RCC 7860 (cell line): ENCODE data around the gene AHCYL2.
"Not testable (repeated sequence)": the region's sequence is repeated elsewhere in the genome, so short reads cannot be mapped to it uniquely, and the experiment has no call there.

Experiments
- DNase-seq: peaks from one replicate; pipeline ENCODE4 v3.0.0-alpha.2; 2015; ENCODE audit warnings: low spot score
- FAIRE-seq: peaks from 2 replicates; lab custom pipeline; 2012; peaks lifted over from hg19 to GRCh38; lab: Jason Lieb, UNC

The AHCYL2 gene

DNA sequence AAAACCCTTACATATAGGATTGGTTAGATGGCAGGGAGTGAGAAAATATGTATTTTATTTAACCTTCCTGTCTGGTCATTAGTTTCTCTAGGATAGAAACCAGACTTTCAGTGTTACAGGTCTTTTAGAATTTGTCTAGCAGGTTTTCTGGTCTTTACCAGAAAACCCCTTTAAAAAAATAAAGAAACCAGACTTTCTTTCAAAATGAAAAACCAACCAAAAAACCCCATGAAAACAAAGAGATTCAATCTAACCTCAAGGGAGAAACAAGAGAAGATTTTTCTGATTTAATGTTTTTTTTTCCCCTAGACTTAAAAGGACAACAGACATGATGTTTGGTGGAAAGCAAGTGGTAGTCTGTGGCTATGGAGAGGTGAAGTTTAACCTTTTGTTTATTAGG lies 180.7 kb downstream of the AHCYL2 start:
- no peak for FAIRE-seq
- no peak for DNase-seq

DNA sequence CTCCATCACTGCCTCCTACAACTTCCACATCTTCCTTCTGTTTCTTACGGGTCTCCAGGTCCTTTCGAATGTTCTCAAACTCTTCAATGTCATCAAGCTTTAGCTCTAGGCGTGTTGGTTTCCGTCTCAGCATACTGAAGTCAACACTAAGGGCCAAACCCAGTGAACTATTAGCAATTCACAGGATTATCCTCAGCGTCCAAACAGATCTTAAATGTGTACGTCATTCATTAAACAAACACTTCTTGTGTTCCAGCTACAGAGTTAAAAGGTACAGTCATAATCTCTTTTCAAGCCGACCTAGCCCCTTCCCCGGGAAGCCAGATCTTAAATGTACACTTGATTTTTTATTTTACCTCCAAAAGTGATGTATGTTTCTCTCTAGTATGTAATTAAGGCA lies 185.4 kb downstream of the AHCYL2 start:
- not testable (repeated sequence) for FAIRE-seq

DNA sequence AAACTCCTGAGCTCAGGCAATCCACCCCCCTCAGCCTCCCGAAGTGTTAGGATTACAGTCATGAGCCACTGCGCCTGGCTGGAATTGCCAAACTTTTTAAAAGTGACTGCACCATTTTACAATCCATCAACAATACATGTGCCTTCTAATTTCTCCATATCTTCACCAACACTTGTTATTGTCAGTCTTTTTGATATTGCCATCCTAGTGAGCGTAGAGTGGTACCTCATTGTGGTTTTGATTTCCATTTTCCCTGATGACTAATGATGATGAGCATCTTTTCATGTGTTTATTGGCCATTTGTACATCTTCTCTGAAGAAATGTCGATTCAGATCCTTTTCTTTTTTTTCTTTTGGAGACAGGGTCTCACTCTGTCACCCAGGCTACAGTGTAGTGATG lies 187.7 kb downstream of the AHCYL2 start:
- DNase-seq (no peak), FAIRE-seq (no peak)

More for the DNA sequence above, 185.4 kb downstream of the AHCYL2 start:
- DNase-seq = not testable (repeated sequence)

DNA sequence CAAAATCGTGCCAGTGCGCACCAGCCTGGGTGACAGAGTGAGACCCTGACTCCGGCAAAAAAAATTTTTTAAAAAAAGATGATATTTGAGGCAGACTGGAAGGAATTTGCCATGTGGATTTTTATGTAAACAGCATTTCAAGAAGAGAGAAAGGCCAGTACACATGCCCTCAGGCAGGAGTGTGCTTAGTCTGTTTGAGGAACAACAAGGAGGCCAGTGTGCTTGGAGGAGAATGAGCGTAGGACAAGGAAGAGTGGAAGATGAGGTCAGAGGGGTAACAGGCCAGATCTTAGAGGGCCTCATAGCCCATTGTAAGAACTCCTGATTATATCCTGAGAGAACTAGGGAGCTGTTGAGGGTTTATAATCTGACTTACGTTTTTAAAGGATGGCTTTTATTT lies 192.2 kb downstream of the AHCYL2 start:
- DNase-seq (no peak), FAIRE-seq (no peak)

DNA sequence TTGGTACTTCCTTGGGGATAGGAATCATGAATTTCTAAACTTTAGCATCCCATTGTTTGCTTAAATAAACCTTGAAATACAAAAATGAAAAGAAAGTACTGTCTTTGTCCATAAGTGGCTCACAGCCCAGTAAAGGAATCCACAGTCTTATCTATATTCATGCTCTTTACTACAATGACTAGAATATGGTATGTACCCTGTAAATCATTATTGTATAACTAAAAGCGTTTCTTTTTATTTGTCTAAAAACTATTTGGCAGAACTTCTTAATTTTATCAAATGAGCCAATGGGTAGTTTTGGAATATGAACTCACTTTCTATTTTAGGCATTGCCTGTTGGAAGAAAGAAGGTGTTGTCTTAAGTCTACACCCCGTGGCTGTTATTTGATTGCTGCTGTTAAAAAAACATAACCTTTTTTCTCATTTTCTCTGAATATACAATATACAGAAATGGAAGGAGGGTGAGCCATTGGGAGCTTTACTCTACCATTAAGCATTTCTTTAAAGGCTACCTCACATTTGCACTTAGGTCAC lies 197.0 kb downstream of the AHCYL2 start:
- no peak for FAIRE-seq
- DNase-seq = no peak

DNA sequence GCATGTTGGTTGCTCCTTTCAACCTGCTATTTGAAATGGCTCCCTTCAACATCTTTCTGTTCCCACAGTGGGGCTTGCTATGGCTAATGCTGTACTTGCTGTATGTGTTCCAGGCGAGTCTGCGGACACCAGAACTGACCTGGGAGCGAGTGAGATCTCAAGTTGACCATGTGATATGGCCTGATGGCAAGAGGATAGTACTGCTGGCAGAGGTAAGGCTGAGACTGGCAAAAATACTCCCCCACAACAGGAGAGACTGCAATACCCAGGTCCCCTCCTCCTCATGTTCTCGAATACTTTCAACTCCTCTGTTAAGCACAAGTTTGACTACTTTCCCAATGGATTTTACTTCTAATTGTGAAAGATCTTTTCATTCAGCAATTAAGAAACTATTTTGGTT lies 197.9 kb downstream of the AHCYL2 start:
- DNase-seq (no peak), FAIRE-seq (no peak)

DNA sequence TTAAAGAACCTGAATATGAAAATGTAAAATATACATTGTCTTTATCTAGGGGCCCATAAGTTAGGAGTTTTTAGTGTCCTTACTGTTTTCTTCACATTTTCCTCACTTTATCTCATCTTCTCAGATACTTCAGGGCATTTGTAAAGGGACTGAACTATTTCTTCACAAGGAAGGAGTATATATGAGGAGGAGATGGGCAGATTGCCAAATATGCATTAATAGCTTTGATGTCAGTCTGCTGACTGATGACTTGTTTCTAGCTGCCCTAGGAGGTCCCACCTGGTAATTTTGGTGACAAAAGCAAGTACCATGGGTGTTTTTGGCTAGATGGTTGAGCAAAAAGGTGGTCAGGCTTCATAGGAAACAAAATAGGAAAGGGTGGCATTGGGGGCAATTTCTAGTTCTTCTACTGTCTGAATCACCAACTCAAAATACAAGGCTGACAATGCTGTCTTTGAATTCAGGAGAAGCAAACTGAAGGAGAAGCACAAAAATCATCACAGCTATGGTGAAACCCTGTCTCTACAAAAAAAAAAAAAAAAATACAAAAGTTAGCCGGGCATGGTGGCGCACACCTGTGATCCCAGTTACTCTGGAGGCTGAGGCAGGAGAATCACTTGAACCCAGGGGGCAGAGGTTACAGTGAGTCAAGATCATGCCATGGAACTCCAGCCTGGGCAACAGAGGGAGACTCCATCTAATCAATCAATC lies 199.0 kb downstream of the AHCYL2 start:
- no peak for FAIRE-seq
- no peak for DNase-seq

DNA sequence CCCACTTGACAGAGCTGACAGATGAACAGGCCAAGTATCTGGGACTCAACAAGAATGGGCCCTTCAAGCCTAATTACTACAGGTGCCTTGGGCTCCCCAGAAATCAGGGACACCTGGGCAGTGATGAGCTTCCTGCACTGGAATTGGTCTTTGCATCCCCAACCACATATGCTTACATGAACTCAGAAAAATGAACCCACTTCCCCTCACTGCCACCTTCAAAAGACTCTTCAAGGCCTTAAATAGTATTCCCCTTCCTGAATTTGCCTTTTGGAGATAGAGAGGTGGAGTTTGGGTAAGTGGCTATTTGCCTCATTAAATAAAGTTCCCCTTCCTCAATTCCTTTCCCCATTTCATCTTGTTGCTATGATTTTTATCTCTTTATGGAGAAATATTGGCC lies 201.7 kb downstream of the AHCYL2 start:
- no peak for FAIRE-seq
- DNase-seq = no peak

DNA sequence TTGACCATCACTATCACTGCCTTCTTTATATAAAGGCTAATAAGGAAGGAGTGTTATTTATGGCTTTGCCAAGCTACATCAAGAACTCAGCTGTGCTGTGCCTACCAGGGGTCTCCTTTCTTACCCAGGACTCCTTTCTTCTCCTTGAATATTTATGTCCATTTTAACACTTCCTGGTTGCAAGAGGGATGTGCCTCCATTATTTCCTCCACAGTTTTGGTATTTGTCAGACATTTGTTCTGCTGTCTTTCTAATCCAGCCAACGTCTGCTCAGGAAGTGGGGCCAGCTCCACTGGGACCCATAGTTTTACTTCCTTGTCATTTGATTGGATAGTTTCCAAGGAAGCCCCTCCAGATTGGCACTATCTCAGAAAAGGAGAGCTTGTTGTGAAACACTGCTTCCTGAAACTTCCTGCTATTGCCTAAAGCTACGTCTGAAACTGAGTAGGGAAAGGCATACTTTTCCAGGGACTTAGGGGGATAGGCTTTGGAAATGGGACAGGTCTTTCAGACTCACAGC lies 202.8 kb downstream of the AHCYL2 start:
- FAIRE-seq = no peak

DNA sequence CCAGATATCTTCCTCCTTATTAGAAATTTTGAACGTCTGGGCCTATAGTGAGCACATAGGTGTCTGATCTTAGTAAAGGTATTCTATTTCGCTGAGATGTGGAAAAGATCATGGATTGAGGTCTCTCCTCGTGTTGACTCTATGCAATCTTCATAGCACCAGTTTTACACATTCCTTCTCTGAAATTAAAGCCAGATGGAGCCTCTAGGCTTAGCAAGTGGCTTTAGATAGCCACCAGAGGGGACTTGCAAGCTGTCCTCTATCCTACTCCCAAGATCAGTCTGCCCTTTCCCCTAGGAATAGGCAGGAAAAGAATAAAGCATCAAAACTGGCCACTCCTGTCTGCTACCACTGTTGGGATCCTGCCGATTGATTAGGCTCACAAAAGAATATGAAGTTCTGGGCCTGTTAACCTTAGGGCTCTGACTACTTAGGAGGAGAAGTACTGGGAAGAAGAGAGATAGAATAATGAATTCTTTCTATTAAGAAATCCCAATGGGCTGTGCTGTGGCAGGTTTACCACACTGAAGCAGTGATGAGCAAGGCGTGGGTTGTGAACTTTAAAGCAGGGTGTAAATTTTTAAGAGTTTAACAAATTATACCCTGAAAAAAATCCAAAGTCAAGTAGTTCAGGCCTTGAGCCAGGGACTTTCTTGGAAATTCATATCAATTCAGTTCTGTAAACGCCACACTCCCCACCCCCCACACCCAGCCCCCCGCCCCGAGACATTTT lies 207.2 kb downstream of the AHCYL2 start:
- no peak for DNase-seq
- FAIRE-seq = no peak

More for the DNA sequence above, 202.8 kb downstream of the AHCYL2 start:
- no peak for DNase-seq

DNA sequence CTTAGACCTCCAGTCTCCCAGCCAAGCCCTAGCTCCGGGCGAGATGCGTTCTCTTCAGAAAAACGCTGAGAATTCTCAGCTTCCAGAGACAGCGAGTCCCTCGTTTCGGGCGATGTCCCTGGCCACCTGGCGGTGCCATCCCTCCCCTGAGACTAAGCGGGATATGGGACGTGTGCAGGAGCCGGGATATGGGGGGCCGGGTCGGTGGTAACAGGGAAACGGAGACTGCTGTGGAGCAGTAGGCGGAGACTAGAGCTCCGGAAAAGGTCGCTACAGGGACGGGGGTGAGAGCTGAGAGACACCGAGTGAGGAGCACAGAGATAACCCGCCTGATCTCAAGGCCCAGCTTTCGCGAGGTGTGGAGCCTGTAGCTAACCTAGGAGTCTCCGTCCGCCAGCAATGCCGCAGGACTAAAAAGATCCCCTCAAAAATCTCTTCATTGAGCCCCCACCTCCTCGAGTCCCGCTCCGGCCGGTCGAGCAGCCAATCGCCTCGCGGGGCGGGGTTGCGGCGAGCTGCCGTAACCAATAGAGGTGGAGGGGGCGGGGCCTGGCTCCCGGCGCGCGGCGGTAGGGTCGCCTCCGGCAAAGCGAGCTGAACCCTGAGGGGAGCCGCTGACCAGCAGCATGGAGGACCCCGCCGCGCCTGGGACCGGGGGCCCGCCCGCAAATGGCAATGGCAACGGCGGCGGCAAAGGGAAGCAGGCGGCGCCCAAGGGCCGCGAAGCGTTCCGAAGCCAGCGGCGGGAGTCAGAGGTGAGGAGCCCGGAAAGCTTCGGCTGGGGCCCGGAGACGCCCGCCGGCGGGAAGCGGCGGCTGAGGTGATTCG lies 209.2 kb downstream of the AHCYL2 start, which contains the start of gene STRIP2:
Gene STRIP2 (plus strand): TSS at position 586 of the 828 bp plus-strand sequence. CDS start 41 bp downstream, at position 627.
- FAIRE-seq = peak; percentile 58
- DNase-seq = peak; percentile 82

DNA sequence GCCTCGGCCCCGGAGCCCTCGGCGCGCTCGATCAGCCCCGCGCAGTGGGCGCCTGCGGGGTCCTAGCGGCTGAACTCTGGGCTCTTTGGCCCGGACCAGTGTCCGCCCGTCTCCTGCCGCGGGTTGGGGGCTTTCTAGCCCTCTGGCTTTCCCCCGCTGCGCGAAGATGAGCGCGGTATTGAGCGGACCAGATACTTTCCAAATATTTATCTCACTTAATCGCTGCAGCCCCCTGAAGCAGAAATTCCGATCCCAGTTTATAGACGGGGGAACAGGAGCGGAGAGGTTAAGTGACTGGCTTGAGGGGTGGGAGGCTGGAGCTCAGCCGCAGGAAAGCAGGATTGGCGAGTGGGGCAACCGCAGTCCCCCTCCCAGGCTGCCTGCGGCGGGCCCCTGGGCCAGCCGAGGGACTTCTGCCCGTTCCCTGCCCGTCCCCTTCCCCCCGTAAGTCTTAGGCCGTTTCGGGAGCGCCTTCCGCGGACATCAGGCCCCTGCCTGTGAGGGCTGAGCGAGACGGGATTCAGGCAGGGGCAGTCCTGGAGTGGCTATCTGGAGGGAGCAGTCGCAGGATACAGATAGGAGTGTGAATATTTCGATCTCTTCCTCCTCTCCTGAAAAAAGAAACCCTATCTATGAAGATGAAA lies 210.0 kb downstream of the AHCYL2 start:
- no peak for DNase-seq
- FAIRE-seq = no peak

DNA sequence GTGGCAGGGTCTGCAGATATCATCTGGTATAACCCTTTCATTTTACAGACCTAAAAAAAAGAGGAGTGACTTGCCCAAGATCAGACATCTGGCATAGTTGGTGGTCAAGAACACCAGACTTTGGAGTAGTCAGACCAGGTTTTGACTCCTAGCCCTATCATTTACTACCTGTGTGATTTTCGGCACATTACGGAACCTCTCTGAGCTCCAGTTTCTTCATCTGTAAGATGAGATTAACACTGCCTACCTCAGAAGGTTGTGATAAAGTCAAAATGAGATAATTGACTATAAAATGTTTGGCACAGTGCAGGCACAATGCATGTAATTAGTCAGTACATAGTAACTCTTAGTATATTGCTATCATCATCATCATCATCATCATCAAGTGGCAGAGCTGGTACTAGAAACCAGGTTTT lies 210.6 kb downstream of the AHCYL2 start:
- FAIRE-seq (no peak), DNase-seq (no peak)

DNA sequence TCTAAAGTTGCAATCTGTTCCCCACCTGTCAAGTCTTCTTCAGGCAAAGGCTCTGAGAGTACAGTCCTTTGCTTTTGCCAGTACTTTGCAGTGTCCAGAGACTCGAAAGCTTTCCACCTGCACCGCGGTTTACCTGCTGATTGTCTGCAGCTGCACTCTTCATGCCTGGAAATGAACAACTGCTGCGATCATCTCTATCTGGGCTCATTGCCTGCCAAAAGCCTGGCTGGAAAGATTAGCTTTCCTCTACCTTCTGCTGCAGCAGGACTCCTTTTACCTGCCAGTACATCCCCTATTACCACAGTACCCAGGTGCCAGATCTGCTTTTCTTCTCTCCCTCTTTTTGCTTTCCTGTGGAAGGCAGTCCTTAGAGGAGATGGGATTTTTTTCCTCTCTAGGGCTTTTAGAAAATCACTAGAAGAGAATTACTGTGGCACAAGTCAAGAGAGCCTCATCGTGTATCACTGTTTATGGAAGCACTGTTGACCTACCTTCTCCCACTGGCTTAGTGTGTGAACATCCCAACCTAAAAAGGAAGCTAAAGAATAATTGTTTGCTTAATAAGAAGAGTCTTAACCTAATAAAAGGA lies 211.6 kb downstream of the AHCYL2 start:
- no peak for DNase-seq

DNA sequence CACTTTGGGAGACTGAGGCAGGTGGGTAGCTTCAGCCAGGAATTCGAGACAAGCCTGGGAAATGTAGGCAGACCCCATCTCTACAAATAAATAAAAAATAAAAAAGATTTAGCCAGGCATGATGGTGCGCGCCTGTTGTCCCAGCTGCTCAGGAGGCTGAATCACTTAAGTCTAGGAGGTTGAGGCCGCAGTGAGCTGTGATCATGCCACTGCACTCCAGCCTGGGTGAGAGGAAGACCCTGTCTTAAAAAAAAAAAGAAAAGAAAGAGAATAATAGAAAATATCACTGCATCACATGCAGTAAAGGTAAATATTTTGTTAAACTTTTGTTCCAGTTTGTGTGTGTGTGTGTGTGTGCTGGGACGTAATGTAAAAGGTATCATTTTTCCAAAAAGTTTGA lies 212.4 kb downstream of the AHCYL2 start:
- no peak for FAIRE-seq
- DNase-seq = no peak

More for the DNA sequence above, 211.6 kb downstream of the AHCYL2 start:
- no peak for FAIRE-seq

DNA sequence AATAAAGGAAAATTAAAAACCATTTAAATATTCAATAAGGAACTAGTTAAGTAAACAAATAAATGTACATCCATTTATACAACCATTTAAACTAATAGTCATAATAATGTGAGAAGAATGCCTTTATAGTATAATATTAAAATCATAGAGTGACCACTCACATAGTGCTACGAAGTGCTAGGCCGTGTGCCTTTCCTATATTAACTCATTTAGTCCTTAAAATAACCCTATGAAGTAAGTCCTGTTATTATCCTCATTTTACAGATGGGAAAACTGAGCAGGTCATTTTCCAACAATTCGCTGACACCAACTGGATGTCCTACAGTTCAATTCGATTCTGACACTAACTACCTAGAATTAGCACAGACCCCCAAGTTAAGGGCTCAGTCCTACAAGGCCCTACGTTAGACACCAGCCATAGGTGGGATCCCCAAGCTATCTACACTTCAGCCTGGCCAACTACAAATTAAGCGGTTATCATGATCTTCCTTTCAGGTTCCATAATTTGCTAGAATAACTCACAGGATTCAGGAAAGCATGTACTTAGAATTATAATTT lies 213.5 kb downstream of the AHCYL2 start:
- DNase-seq (no peak), FAIRE-seq (peak; percentile 62)

DNA sequence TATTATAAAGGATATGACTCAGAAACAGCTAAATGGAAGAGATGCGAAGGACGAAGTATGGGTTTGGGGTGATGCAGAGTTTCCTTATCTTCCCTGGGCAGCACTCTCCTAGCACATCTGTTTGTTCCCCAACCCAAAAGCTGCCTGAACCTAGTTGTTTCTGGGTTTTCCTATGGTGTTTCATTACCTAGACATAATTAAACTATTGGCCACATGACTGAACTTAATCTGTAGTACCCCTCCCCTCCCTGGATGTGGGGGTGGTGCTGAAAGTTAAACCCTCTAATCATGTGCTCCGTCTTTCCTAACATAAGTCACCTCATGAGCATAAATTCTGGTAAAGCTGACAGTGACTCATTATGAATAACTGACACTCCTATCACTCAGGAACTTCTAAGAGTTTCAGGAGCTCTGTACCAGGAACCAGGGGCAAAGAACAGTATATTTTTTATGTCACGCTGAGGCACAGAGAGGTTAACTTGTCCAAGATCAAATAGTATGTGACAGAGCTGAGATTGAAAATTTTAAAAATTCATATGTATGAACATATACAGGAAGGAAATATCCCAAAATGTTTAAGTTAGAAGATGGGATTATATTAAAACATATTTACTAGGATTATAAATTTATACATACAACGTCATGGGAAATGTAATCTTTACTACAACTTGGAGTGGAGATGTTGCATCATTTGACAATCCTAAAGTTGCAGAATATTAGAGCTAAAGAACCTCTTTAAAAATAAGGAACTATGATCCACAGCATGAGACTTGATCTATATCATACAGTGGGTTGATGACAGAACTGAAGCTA lies 214.2 kb downstream of the AHCYL2 start:
- DNase-seq (peak; percentile 91), FAIRE-seq (peak; percentile 97)

DNA sequence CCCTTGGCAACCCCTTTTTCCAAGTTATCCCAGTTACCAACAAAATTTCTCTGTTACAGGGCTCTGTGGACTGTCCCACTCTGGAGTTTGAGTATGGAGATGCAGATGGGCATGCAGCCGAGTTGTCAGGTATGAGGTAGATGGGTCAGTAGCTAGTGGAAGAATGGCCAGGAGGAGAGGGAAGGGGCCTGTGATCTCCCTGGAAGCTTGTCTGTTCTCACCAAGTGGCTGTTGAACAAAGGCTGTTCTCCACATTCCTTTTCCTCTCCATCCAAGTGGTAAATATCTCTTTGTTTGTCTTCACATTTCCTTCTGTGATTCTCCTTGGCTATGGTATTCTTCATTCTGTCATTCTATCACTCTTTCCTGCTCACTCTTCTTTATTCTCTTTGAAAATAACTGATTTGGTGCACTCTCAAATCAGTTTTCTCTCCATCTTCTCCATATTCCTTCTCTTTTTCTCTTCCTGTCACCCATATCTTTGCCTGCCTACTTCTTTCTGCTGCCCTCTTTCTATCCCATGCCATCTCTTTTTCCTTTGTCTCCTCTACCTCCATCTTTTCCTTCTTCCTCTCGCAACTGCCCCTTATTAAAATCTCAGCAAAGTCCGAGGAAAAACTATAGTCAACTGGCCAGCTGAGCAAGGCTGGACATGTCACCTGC lies 215.3 kb downstream of the AHCYL2 start:
- FAIRE-seq = no peak
- DNase-seq = no peak
